ENCODE data around the gene MEGF6. TPM values are rescaled to one million over a fixed set of nuclear protein-coding genes. Genes with fewer than 3 reads are reported as not detected.

Gene MEGF6
- total RNA-seq, 1 donor from 2014 or later, result 12.5 TPM

- peak; percentile 33 for ATAC-seq
Measured at GRCh38 chr1:3468236-3469103, 142.8 kb downstream of the MEGF6 start.

DNA sequence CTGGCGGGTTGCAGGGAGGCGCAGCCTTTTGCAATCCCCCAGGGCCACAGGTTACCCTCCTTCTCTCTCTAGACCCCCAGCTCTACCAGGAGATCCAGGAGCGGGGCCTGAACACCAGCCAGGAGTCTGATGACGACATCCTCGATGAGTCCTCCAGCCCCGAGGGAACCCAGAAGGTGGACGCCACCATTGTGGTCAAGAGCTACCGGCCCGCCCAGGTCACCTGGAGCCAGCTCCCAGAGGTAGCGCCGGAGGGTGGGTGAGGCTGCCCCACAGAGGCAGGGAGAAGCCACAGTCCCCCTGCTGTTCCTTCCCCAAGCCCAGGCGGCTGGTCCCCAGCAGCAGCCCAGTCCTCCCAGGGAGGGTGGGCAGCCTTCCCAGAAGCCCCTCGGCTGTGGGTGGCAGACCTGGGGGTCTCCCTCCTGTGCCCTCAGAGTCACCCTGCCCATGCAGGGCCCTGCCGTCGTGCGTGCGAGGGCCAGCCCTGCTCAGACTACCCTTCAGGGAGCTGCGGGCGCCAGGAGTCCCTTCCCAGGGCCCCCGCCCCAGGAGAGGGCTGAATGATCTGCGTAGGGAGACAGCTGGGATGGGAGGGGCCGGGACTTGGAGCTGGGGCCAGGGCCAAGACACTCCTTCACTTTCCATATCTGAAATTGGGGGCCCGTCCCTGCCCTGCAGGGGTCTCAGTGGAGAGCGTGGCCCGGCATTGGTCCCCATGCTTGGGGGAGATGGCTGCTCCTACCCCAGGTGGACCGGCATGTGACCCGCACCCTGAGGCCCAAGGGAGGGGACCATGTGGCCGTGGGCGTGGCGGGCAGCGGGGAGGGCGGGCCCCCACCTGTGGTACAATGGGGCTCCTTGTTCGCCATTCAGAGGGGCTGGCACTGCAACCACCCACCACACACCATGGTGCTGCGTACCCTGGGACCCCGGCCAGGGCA, 143.9 kb downstream of the MEGF6 start:
- ATAC-seq, result peak; percentile 1

DNA sequence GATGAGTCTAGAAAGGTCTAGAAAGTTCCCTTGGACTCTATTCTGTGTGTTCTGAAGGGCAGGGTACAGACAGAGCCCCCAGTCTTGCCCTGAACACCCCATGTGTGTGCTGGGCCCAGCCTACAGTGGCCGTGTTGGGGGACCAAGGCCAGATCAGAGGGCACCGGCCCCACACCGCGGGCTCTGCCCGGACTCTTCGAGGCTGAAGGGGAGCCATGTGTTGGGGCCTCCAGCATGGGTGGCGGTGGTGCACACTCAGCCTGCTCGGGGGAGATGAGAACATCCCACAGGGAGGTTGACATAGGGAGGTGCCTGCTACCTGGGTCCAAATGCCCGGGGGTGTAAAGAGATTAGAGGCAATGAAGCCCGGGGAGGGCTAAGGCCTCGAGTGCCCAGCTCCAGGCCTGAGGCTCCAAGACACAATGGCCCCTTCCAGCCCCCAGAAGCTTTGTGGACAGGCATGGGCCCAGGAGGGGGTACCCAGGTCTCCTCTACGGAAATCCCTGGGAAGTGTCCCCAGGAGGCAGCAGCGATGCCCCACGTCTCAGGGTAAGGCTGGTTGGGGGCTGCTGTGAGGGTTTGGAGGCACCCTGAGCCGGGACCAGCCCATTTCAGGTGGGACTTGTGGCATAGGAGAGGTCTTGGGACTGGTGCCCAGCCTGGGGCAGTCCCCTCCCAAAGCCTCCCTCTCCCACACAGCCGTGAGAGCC, 144.8 kb downstream of the MEGF6 start:
- no peak for ATAC-seq

- no peak for ATAC-seq
Measured at GRCh38 chr1:3465935-3466321, 145.4 kb downstream of the MEGF6 start.

DNA sequence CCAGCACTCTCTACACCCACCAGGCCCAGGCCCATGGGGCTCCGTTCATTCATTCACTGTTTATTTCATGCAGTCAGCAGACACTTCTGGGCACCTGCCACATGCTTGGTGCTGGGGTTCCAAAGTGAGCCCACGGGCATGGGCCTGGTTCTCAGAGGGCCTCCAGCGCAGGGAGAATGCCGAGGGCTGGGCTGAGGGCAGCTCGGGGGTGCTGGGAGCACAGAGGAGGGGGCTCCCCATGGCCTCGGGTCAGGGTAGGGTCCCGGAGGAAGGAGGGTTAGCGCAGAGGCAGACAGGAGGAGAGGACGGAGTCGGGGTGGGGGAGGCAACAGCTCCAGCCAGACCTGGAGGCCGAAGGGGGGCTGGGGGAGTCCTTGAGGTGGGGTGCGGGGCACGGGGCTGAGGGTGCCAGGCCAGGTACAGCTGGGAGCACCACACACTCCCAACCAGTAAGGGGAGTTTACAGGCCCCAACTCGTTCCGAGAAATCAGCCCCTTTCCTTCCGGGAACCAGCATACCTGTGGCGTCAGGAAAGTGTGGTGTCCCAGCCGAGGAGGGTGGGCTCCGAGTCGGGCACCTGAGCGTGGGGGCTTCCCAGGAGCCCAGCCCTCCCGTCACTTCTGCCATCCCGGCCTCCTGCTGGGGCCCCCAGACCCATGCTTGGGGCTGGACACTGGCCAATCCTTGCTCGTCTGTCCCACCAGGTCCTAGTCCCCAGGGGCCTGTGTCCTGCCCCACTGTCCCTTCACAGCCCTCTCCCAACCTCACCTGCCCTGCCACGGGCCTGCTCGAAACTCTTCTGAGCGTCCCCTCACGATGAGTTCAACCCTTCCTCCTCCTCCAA, 146.0 kb downstream of the MEGF6 start:
- peak; percentile 56 for ATAC-seq

DNA sequence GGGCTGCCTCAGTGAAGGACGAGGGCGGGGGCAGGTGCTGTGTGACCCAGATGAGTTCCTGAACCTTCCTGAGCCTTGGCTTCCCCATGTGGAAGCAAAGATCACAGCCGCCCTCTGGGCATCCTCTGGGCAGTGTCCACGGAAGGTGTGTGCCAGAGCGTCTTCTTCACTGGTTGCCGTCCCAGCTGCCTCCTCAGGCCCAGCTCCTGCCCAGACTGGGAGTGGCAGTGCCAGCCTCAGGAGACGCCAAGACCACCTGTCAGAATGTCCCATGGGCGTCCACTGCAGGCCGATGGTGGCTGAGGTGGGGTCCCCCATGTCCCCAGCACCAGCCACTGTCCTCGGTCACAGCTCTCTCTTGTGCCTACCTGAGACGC, 146.7 kb downstream of the MEGF6 start:
- ATAC-seq, result no peak

DNA sequence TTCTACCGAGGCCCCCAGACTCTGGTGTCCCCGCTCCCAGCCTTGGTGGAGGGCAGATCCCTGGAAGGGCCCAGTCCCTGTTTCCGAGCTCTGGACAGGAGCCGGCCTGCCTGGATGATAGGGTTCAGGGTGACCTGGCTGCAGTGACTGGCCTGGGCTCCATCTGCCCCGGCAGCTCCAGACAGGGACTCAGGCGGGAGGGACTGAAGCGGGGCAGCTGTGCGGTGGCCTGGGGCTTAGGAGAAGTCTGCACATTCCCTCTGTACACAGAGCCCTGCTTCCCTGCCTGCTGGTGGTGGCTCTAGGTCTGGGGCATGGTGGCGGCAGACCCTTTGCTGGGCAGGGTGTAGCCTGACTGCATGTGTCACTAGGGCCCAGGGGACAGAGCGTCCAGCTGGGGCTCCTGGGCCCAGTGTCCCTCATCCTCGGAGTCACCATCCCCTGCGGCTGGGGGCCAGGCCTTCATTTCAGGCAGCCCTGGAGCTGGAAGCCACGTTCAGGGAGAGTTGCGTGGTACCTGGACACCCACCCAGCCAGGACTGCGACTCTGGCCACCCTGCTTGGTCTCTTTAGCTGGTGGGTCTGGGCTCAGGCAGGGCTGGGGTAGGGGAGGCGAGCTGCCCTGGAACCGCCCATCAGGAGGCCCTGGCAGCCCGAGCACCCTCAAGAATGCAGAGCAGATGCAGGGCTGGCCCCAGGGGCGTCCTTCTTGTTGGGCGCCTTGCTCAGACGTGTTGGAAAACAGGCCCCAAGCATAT, 147.2 kb downstream of the MEGF6 start:
- peak; percentile 15 for ATAC-seq

GRCh38 chr1:3463408-3463863, 147.9 kb downstream of the MEGF6 start:
- no peak for ATAC-seq

GRCh38 chr1:3463013-3463385, 148.3 kb downstream of the MEGF6 start:
- ATAC-seq, result no peak

DNA sequence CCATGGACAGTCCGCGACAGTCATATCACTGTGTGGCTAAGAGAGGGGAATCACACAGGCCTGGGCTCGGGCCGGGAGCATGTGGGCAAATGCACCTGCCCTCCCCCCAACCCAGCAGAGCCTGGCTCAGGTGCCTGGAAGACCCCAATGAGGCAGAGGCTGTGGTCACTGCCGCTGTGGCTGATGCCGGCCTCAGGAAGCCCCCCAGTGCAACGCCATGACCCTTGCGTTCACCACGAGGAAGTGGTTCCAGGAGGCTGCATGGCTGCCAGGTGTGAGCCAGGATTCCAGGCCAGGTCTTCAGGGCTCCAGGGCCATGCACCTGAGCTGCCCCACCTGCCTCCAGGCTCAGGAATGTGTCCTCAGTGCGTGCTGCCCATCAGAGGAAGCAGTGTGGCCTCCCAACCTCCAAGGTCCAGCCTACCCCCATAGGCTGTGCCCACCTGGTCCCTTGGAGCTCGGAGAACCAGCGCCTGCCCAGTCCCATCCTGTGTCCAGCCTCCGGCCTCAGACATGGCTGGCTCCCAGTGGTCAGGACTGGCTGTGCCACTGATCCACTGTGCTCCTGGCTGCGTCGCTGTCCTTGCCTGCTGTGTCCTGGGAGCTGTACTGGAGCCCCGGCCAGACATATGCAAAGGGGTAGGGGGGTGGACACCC, 148.8 kb downstream of the MEGF6 start:
- ATAC-seq, result no peak

- ATAC-seq, result no peak
Measured at GRCh38 chr1:3461934-3462275, 149.4 kb downstream of the MEGF6 start.

- ATAC-seq, result no peak
Measured at GRCh38 chr1:3461238-3461933, 149.9 kb downstream of the MEGF6 start.

DNA sequence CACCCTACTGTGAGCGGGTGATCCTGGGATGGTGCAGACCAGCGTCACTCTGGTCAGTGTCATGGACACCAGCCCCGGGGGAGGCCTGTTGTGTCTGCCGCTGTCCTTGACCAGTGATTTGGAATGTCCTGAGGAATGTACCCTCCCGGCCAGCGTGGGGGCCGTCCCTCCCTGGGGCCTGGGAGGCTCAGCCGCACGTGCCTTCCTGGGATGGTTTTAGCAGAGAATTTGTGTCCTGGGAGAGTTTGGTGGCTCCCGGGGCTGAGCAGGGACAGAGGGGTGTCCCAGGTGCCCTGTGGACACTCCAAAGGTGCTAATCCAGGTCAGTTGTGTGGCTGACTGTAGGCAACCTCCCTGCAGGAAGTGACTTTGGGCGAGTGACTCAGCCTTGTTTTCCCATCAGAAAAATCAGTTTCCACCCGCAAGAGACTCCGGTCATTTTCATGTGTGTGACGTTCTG, 150.6 kb downstream of the MEGF6 start:
- ATAC-seq, result no peak

DNA sequence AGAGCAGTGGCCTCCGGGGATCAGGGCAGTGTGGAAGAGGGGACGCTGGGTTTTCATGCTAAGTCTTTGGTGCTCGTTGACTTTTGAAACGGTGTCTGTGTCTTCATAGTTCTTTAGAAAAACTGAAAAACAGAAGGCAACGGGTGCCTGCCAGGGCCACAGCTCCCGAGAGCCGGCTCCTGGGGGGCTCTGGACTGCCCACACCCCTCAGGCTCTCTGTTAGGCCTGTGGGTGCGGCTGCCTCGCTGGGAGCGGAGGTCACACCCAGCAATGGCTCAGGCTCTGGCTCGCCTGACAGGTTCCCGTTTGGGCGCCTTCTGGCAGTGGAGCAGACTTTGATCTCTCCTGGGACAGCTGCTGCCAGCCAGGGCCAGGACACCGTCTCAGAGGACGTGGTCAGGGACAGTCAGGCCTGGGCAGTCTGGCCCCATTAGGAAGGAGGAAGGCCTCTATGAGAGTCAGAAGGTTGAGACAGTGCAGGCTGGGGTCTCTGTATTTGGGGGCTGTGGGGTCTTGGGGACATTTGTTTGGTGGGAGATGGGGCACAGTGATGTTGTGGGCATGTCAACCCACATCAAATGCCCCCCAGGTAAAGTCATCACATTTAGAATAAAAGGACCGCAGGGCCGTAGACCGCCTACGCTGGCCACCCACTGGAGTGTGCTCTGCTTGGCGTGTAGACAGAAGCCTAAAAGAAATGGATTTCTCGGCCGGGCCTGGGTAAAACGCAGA, 151.2 kb downstream of the MEGF6 start:
- ATAC-seq, result peak; percentile 75

DNA sequence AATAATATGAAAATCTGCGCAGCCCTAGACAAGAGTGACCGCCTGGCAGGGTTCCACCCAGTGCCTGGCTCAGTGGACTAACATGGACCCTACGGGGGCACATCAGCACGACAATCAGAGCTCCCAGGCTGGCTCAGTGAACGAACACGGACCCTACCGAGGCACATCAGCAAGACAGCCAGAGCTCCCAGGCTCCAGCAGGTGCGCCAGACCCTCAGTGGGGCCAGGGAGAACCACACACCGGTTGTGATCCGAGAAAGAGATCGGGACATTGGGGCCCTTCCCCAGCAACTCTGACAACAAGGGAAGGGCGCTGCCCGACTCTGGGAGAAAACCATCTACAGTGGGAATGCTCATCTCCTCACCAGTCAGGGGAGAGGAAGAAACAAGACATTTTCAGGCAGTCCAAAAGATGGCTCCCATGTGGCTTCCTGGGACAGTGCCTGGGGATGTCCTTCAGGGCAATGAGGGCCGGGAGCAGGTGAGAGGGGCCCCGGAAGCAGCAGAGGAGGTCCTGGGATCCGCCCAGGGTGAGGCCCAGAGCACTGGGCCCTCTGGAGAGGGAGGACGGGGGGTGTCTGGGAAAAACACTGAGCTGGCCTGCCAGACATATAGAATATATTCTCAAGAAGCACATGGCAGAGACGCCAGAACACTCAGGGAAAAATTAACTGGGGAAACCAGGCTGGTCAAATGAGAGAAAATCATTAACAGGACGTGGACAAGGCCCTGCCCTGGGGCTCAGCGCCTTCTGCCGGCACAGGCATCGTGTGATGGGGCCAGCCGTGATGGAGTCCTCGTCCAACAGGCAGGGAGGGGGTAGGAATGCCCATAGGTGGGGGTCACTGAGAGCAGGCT, 152.0 kb downstream of the MEGF6 start:
- no peak for ATAC-seq

GRCh38 chr1:3457910-3458883, 153.1 kb downstream of the MEGF6 start:
- ATAC-seq, result no peak

Measured in esophagus mucosa (tissue), 1 donor.